ENCODE results near the gene ABCB4.
A peak's percentile ranks its signal among the peaks of the same experiment; 100 is the strongest.

The ABCB4 gene

DNA sequence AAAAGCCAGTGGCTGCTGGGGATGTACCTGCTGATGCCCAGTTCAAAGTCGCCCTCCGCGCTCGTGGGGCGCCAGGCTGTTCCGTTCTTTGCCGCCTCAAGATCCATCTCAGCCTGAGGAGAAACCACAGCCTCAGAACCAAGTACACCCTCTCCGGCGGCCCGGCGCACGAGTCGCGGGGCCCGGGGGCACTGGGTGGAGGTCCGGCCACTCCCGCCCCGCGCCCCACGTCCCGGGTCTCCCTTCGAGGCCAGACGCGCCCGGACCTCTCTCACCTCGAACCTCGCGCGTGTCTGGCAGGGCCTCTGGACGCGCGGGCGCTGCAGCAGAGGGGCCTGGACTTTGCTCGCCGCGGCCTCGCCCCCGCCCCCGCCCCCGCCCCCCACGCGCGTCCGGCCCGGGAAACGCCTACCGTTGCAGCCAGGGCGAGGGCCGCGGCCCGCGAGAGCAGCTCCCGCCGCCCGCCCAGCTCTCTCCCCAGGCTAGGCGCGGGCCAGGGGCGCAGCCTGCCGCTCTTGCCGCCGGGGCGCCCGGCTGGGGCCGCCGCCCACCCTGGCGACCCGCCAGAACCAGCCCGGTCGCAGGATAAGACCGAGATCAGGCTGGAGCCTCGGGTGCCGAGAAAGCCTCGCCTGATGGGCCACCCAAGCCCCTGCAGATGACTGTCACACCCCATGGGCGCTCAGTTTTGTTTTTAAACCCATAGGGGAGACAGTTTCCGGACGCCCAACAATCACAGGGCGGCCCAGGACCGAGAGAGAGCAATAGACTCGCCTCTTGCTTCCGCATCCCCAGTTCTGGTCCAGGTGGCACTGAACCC lies at the start of gene ABCB4:
Gene ABCB4 (minus strand): TSS at position 322 of the 820 bp plus-strand sequence. CDS start 215 bp downstream, at position 107.
- no peak for DNase-seq

GRCh38 chr7:87518735-87519134 lies 43.3 kb upstream of the ABCB4 start:
- no peak for DNase-seq

- DNase-seq, result no peak
Measured at GRCh38 chr7:87517891-87518290, 42.4 kb upstream of the ABCB4 start.

DNA sequence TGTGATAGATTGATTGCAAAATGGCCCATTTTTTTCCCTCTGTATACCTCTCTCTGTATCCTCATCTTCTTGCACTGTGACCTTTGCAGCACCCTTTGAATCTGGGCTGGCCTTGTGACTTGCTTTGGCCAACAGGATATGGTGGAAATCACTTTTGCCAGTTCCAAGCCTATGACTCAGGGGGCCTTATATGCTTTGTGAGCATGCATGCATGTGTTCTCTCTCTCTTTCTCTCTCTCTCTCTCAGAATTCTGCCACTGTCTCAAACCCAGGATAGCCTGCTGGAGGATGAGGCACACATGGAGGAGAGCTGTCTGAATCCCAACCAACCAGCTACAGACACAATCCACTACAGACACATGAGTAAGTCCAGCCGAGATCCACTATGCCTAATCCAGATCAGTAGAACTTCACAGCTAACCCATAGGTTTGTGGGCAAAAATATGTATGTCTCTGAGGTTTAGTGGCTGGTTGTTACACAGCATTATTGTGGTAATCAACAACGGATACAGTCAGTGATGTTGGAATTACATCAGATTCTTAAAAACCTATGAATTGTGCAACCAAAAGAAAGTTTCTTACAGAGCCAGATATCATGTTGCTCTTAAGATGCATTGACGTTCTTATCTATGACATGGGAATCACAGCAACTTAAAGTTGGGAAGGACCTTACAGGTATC lies 41.8 kb upstream of the ABCB4 start:
- no peak for DNase-seq

DNA sequence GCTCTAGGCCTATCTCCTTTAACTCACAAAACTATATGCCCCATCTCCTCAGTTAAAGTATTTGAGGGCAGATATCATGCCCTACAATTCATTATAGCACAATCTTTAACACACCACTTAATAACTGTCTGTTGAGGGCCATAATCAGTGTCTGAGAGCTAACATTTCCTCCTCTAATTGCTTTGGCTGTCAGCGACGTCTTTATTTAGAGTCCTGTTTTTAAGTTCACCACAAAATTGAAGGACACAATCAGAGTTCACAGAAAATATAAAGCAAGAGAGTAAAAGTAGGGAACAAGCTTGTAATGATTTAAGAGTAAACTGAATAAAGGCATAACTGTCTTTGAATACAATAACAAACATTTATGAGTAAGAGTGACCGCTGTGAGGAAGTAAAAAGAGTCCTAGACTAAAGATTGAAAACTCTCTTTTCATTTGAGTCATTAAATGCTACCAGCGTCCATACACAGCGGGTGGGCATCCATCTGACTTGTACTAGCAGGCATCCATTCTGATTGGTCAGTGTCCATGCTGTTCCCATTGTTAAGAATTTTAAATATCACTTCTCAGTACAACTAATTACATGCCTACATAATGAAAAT lies 38.4 kb upstream of the ABCB4 start:
- no peak for DNase-seq

- no peak for DNase-seq
Measured at GRCh38 chr7:87512906-87513305, 37.4 kb upstream of the ABCB4 start.

DNA sequence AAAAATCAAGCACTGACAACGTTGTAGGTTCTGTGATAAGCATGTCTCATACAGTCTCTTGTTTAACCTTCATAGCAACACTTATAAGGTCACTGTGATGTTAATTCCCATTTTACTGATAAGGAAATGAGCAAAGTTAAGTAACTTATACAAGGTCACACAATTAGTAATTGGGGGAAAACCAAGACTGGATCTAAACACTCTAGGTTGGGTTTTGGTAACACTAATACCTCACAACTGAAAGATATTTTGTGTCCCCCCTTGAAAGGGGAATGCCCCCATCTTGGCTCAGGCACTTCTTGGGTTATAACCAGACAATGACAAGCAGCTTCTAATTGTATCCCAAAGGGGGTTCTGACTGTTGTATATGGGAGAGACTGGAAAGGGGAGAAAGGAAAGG lies 36.0 kb upstream of the ABCB4 start:
- no peak for DNase-seq

- peak; percentile 35 for DNase-seq
Measured at GRCh38 chr7:87510411-87510875, 35.0 kb upstream of the ABCB4 start.

GRCh38 chr7:87507446-87507845 lies 32.0 kb upstream of the ABCB4 start:
- peak; percentile 9 for DNase-seq

GRCh38 chr7:87506246-87507180 lies 31.0 kb upstream of the ABCB4 start:
- DNase-seq, result no peak

DNA sequence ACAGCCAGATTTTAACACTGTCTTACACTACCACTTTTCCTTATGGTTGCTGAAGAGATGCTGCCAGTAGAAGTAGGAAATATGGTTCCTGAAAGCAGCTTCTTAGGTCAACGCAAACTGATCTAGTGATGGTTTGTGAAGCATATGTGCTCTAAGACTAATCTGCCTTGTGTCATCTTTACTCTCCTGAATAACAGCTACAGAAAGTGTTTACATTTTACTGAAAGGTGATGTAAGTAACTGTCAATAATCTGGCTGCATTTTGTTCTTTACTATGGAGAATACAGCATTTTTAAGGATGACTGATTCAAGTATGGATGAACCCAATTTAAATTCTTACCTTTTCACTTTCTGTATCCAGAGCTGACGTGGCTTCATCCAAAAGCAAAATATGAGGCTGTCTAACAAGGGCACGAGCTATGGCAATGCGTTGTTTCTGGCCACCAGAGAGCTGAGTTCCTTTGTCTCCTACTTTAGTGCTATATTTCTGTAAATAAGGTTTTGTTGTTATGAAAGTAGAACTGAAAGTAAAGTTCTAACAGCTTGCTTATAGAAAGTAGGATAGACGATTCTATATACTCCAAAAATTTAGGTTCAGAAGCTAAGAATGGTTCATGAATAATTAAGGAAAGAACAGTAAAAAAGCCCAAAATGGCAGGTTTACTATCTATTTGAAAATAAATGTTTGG lies 30.2 kb upstream of the ABCB4 start:
- no peak for DNase-seq

- DNase-seq, result no peak
Measured at GRCh38 chr7:87505122-87505521, 29.6 kb upstream of the ABCB4 start.

- no peak for DNase-seq
Measured at GRCh38 chr7:87499494-87499893, 24.0 kb upstream of the ABCB4 start.

- DNase-seq, result no peak
Measured at GRCh38 chr7:87498893-87499292, 23.4 kb upstream of the ABCB4 start.

GRCh38 chr7:87497482-87497881 lies 22.0 kb upstream of the ABCB4 start:
- no peak for DNase-seq

DNA sequence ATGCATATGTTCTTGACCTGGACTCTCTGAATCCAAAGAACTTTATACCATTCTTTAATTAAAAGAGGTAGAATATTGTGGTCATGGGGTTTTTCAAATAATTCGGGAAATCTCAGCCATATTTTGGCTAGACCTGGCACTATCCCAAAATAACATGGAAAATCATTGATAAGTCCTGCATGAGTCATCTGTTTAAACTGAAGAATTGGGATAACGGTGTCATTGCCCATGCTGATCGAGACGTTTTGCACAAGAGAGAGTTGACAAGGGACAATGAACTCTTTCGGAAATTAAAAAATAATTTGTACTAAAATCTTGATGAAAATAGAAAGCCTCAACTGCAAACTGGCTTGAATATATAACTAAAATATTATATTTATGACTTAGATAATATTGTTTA lies 19.9 kb upstream of the ABCB4 start:
- no peak for DNase-seq

- DNase-seq, result no peak
Measured at GRCh38 chr7:87494454-87494853, 19.0 kb upstream of the ABCB4 start.

- DNase-seq, result no peak
Measured at GRCh38 chr7:87483131-87483530, 7.7 kb upstream of the ABCB4 start.

DNA sequence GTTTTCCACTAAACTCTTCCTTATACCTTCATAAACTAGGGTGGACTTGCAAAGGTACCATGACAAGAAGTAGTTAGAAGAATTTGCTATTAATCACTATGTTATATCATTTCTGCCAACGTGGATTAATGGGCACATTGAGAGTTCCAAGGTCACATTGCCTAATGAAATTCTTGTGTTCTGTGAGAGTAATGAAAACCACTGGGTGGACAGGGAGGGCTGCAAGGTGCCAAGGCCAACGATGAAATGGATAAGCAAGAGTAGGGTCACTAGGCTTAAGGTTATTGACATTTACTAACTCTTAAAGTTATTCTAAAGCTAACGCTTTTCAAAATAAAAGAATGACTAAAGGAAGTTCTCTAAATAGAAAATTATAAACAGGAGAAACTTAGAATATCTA lies 6.6 kb upstream of the ABCB4 start:
- no peak for DNase-seq

DNA sequence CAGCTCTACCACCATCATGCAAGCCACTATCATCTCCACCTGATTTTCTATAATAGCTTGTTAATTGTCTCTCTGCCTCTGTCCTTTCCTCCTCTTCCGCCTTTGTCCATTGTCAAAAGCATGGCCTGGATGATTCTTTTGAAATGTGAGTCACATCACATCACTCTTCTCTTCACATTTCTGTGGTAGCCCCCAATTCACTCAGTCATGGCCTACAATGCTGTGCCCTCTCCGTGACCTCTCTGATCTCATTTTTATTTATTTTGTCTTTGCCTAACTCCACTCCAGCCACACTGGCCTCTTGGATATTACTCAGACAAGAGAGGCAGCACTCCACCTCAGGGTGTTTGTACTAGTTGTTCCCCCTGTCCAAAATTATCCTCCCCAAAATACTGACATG lies 4.9 kb upstream of the ABCB4 start:
- DNase-seq, result no peak

- DNase-seq, result no peak
Measured at GRCh38 chr7:87479951-87480350, 4.5 kb upstream of the ABCB4 start.

DNA sequence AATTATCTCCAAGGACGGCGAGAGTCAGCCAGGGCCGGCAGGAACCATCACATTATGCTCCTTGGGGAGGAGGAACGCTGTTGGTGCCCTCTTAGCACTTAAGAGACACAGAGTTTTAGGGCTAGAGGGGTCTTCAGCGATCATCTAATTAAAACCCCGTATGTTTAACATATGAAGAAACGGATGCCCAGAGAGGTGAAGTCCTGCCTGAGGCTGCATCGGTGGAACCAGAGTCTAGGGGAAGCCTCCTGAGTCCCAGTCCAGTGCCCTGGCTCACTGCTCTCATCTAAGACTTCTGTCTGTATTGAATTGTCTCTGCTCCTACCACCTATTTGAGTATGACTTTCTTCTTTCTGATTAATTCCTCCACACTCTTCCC lies 688 bp upstream of the ABCB4 start:
- no peak for DNase-seq

Measured in NCI-H748 treated with DMSO at 0.1 percent for 48 hours (cell line).